NT2/D1 (cell line): ENCODE results near the gene ZFHX3.

Experiments used
- DNase-seq: peaks from one replicate; pipeline ENCODE4 v3.0.0-alpha.2; 2011; ENCODE audit warnings: low read depth, low spot score
- H3K27me3 ChIP-seq: 2 replicates; pipeline ENCODE4 v1.6.0; 2011; ENCODE audit warnings: mild to moderate bottlenecking; ENCODE audit not compliant: insufficient read length, insufficient read depth
- H3K36me3 ChIP-seq: 2 replicates; pipeline ENCODE4 v1.6.1; 2011; ENCODE audit warnings: mild to moderate bottlenecking, low read length, mixed read lengths; ENCODE audit not compliant: insufficient read depth, insufficient read length
- H3K4me1 ChIP-seq: 2 replicates; pipeline ENCODE4 v1.5.1; 2011; ENCODE audit not compliant: insufficient read depth, insufficient read length
- H3K4me3 ChIP-seq: 2 replicates; pipeline ENCODE4 v1.5.1; 2011; ENCODE audit warnings: low read depth; ENCODE audit not compliant: insufficient read length
- H3K9ac ChIP-seq: 2 replicates; pipeline ENCODE4 v1.6.0; 2011; ENCODE audit warnings: low read depth; ENCODE audit not compliant: insufficient read length
- H3K9me3 ChIP-seq: 2 replicates; pipeline ENCODE4 v1.5.1; 2011; ENCODE audit warnings: mild to moderate bottlenecking, low read length; ENCODE audit not compliant: insufficient read depth
- SUZ12 ChIP-seq: IDR thresholded peaks from 2 replicates; pipeline ENCODE4 v1.6.1; 2011; ENCODE audit not compliant: insufficient read length, insufficient read depth; ENCODE audit errors: extremely low read depth
- YY1 ChIP-seq: IDR thresholded peaks from 2 replicates; pipeline ENCODE4 v1.6.1; 2011; ENCODE audit not compliant: insufficient read length, insufficient read depth
- ZNF274 ChIP-seq: IDR thresholded peaks from 2 replicates; pipeline ENCODE4 v1.6.1; 2011; ENCODE audit warnings: mild to moderate bottlenecking, low read depth, low read length

The ZFHX3 gene

DNA sequence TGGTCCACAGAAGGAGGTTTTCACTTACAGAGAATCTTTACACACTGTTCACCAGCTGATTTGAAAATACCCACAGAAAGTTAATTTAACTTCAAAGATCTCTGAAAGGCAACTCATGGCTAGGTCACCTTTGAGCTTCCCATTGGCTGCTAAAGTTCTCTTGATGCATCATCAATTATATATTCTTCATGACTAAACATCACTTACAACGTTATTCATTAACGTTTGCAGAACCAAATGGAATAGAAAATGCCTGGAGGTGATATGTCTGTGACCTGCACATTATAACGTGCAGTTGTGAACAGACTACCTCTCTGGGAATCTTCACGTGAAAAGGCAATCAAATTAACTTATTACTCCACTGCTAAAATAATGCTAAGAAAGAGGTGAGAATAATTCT, 238.5 kb downstream of the ZFHX3 start:
- Histone ChIP-seq H3K4me3 (no peak overlapping the region), H3K9me3 (no peaks in the 10 kb centered on the region), H3K4me1 (no peaks in the 10 kb centered on the region), H3K9ac (no peak overlapping the region), H3K27me3 (no peaks in the 10 kb centered on the region), H3K36me3 (peaks cover 5% of the 10 kb centered on the region)
- TF ChIP-seq YY1: no peak
- TF ChIP-seq SUZ12: no peak
- TF ChIP-seq ZNF274: no peak
- DNase-seq: no peak

- no peaks in the 10 kb centered on the region for H3K4me1 ChIP-seq
- TF ChIP-seq SUZ12 (no peak), ZNF274 (no peak), YY1 (no peak)
- H3K36me3 ChIP-seq: peaks cover 5% of the 10 kb centered on the region
- H3K27me3 ChIP-seq: no peaks in the 10 kb centered on the region
- H3K9ac ChIP-seq: no peak overlapping the region
- no peaks in the 10 kb centered on the region for H3K9me3 ChIP-seq
- no peak overlapping the region for H3K4me3 ChIP-seq
- no peak for DNase-seq
Observed at GRCh38 chr16:72808754-72809153, 239.2 kb downstream of the ZFHX3 start.

DNA sequence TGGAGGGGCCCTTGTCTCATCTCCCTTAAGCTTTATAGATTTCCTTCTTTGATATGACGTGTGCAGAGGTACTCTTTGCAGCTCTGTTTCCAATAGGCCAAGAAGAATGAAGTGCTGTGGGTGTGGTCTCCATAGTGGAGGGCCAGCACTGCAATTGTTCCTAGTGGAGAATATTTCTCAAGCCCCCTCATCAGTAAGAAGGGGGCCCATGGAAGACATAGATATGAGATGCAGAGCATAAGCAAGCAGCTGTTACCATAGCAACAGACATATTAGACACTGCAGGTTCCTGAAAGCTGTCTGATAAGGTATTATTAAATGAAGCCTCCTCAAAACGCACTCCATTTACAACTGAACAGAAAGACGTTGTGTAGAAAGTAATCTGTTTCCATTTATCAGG, 240.7 kb downstream of the ZFHX3 start:
- H3K9me3 ChIP-seq: no peaks in the 10 kb centered on the region
- peaks cover 5% of the 10 kb centered on the region for H3K36me3 ChIP-seq
- no peak for DNase-seq
- TF ChIP-seq ZNF274: no peak
- no peak for TF ChIP-seq YY1
- no peak for TF ChIP-seq SUZ12
- no peak overlapping the region for H3K9ac ChIP-seq
- no peaks in the 10 kb centered on the region for H3K27me3 ChIP-seq
- H3K4me3 ChIP-seq: no peak overlapping the region
- H3K4me1 ChIP-seq: no peaks in the 10 kb centered on the region

- no peak for TF ChIP-seq ZNF274
- TF ChIP-seq YY1: no peak
- no peak for TF ChIP-seq SUZ12
- H3K4me3 ChIP-seq: no peak overlapping the region
- H3K27me3 ChIP-seq: no peaks in the 10 kb centered on the region
- DNase-seq: no peak
- no peaks in the 10 kb centered on the region for H3K9me3 ChIP-seq
- H3K36me3 ChIP-seq: peaks cover 2% of the 10 kb centered on the region
- no peaks in the 10 kb centered on the region for H3K4me1 ChIP-seq
- H3K9ac ChIP-seq: no peak overlapping the region
Observed at GRCh38 chr16:72805486-72805885, 242.4 kb downstream of the ZFHX3 start.

GRCh38 chr16:72800524-72801161, 247.3 kb downstream of the ZFHX3 start:
- Histone ChIP-seq H3K27me3 (no peaks in the 10 kb centered on the region), H3K9me3 (no peaks in the 10 kb centered on the region), H3K4me1 (no peaks in the 10 kb centered on the region), H3K36me3 (peaks cover 42% of the 10 kb centered on the region), H3K9ac (no peak overlapping the region), H3K4me3 (no peak overlapping the region)
- no peak for TF ChIP-seq SUZ12
- TF ChIP-seq ZNF274: no peak
- TF ChIP-seq YY1: no peak
- DNase-seq: no peak

- peaks cover 58% of the 10 kb centered on the region for H3K36me3 ChIP-seq
- H3K4me3 ChIP-seq: no peak overlapping the region
- H3K9me3 ChIP-seq: no peaks in the 10 kb centered on the region
- no peaks in the 10 kb centered on the region for H3K4me1 ChIP-seq
- DNase-seq: no peak
- TF ChIP-seq ZNF274: no peak
- TF ChIP-seq YY1: no peak
- TF ChIP-seq SUZ12: no peak
- no peak overlapping the region for H3K9ac ChIP-seq
- H3K27me3 ChIP-seq: no peaks in the 10 kb centered on the region
Observed at GRCh38 chr16:72798264-72798663, 249.7 kb downstream of the ZFHX3 start.

GRCh38 chr16:72797621-72798020, 250.3 kb downstream of the ZFHX3 start:
- TF ChIP-seq SUZ12 (no peak), YY1 (no peak), ZNF274 (no peak)
- no peaks in the 10 kb centered on the region for H3K4me1 ChIP-seq
- no peaks in the 10 kb centered on the region for H3K27me3 ChIP-seq
- no peak for DNase-seq
- no peak overlapping the region for H3K4me3 ChIP-seq
- peaks cover 62% of the 10 kb centered on the region for H3K36me3 ChIP-seq
- no peaks in the 10 kb centered on the region for H3K9me3 ChIP-seq
- H3K9ac ChIP-seq: no peak overlapping the region

DNA sequence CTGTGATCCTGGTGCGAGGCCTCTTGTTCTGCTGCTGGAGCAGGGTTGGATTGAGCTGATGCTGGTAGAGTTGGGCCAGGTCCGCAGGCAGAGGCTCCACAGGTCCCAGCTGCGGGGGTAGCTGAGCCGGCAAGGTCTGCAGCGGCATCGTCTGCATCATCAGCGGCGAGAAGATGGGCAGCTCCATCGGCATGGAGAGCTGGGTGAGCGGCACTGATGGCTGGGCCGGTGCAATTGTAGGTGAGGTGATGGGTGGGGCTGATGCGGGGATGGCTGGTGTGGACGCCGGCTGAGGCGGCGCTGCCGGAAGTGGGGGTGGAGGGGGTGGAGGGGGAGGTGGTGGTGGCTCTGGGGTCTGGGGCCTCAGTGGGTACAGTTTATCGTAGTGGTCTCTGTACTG, 251.7 kb downstream of the ZFHX3 start:
- TF ChIP-seq SUZ12 (no peak), ZNF274 (no peak), YY1 (no peak)
- DNase-seq: no peak
- Histone ChIP-seq H3K4me1 (no peaks in the 10 kb centered on the region), H3K9ac (no peak overlapping the region), H3K9me3 (no peaks in the 10 kb centered on the region), H3K4me3 (no peak overlapping the region), H3K36me3 (peaks cover 62% of the 10 kb centered on the region), H3K27me3 (no peaks in the 10 kb centered on the region)
